ENCODE results near the gene TSKU.
"Not testable (repeated sequence)": the region's sequence is repeated elsewhere in the genome, so short reads cannot be mapped to it uniquely, and the experiment has no call there.

The TSKU gene

DNA sequence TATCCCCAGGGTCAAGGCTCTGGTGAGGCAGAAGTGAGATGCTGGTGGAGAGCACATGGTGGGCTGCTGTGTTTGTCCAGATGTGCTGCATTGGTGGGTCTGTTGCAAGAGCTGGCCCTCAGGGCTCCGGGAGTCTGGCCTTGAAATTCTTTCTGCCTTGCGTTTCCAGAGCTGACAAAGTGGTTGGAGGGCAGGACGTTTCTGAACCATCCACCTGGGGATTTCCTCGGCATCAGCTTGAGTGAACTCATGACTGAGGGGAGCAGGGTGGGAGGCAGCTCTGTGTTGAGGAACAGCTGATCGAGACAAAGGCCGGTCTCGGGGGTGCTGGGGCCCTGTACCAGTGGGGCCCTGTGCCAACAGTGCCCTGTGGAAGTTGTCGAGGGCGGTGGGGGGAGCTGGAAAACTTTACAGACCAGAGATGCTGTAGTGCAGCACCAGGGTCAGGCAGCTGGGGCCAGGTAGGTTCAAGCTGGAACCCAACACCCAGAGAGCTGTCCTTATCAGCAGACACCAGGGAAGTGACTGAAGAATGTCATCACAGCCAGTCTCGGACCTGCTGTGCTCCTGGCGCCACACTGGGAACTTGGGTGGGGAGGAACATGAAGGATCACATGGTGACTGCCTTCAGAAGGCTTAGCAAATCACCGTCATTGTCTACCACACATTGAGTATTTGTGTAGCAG, 4.9 kb downstream of the TSKU start:
- Histone ChIP-seq H3K9me3 (ENCODE audit: low read depth, low read length) (no peaks in the 10 kb centered on the region), H3K9ac (ENCODE audit: insufficient read length) (no peak overlapping the region), H3K27ac (no peak overlapping the region), H3K4me3 (no peak overlapping the region), H3K36me3 (ENCODE audit: insufficient read depth, low read length) (no peaks in the 10 kb centered on the region; the same call in 1 of the 2 replicates)
- no peak for DNase-seq (ENCODE audit: low read depth, low spot score)
- TF ChIP-seq EZH2 (IDR thresholded peaks at IDR 0.05) (no peak), POLR2AphosphoS5 (IDR thresholded peaks at IDR 0.05; ENCODE audit: borderline replicate concordance, low read depth, low read length) (no peak), FOXP2 (optimal IDR thresholded peaks at IDR 0.05; ENCODE audit: control extremely low read depth, extremely low read length, insufficient read depth) (no peak)

DNA sequence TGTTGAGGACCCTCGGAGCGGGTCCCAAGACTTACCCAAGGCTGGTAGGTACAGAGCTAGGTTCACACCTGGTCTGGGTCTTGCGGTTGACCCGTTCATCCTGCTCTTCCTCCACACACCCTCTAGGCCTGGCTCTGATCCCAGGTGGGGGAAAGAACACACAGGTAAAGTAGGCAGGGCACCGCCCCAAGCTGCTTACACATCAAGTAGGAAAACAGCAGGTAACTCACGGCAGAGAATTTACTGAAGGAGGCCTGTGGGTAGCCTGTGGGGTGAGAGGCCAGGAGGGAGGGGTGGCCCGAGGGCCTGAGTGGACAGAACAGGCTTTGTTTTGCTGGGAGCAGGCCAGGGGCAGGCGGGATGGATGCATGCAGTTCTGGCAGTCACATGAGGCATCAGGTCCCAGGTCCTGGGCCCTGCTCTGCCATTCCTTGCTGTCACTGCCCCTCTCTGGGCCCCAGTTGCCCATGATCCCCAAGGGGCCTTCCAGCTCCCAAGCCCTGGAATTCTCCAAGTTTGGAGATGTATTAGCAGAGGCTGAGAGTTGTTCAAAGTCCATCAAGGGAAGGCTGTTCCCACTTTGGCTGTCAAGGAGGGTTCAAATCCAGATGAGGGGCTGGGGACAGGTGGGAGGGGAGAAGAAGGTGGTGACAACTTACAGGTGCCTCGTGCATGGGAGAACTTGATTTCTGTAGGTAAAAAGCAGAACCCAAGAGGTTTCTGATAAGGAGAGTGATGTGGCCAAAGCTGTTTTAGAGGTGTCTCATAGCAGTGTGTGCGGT, 5.7 kb downstream of the TSKU start:
- TF ChIP-seq POLR2AphosphoS5 (IDR thresholded peaks at IDR 0.05; ENCODE audit: borderline replicate concordance, low read depth, low read length) = no peak
- TF ChIP-seq FOXP2 (optimal IDR thresholded peaks at IDR 0.05; ENCODE audit: control extremely low read depth, extremely low read length, insufficient read depth) = no peak
- no peak for TF ChIP-seq EZH2 (IDR thresholded peaks at IDR 0.05)
- DNase-seq (ENCODE audit: low read depth, low spot score) = no peak
- Histone ChIP-seq H3K4me3 (no peak overlapping the region), H3K9ac (ENCODE audit: insufficient read length) (no peak overlapping the region), H3K9me3 (ENCODE audit: low read depth, low read length) (no peaks in the 10 kb centered on the region), H3K36me3 (ENCODE audit: insufficient read depth, low read length) (no peaks in the 10 kb centered on the region; the same call in 1 of the 2 replicates), H3K27ac (no peak overlapping the region)

DNA sequence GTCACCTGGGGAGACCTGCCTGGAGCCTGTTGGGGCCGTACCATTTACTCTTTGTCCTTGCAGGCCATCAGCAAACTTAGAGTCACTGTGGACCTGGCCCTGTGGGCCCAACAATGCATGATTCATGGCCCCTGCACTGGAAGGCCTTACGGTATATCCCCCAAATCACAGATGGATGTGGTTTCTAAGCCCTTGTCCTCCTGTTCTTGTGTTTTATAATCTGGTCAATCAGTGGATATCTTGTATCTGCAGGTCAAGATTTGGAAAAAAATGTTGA, 6.2 kb downstream of the TSKU start:
- DNase-seq (ENCODE audit: low read depth, low spot score) = no peak
- H3K27ac ChIP-seq = no peak overlapping the region
- H3K9ac ChIP-seq (ENCODE audit: insufficient read length) = no peak overlapping the region
- H3K4me3 ChIP-seq = no peak overlapping the region
- TF ChIP-seq POLR2AphosphoS5 (IDR thresholded peaks at IDR 0.05; ENCODE audit: borderline replicate concordance, low read depth, low read length) = no peak
- TF ChIP-seq FOXP2 (optimal IDR thresholded peaks at IDR 0.05; ENCODE audit: control extremely low read depth, extremely low read length, insufficient read depth) = no peak
- TF ChIP-seq EZH2 (IDR thresholded peaks at IDR 0.05) = no peak
- no peaks in the 10 kb centered on the region; the same call in 1 of the 2 replicates for H3K36me3 ChIP-seq (ENCODE audit: insufficient read depth, low read length)
- no peaks in the 10 kb centered on the region for H3K9me3 ChIP-seq (ENCODE audit: low read depth, low read length)

DNA sequence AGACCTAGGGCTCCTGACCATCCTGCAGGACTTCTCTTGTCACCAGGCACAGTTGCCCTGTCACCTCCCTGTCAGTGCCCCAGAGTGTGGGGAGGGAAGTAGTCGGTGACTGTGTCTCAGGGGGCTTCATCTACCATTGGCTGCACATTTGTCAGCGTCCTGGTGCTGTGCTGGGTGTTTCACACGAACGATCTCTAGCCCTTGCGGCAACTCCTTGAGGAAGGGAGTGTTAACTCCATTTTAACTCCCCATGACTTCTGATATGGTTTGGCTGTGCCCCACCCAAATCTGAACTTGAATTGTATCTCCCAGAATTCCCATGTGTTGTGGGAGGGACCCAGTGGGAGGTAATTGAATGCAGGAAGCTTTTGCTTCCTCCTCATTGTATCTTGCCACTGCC, 7.1 kb downstream of the TSKU start:
- no peak overlapping the region for H3K9ac ChIP-seq (ENCODE audit: insufficient read length)
- no peak for TF ChIP-seq EZH2 (IDR thresholded peaks at IDR 0.05)
- TF ChIP-seq POLR2AphosphoS5 (IDR thresholded peaks at IDR 0.05; ENCODE audit: borderline replicate concordance, low read depth, low read length) = no peak
- no peak for TF ChIP-seq FOXP2 (optimal IDR thresholded peaks at IDR 0.05; ENCODE audit: control extremely low read depth, extremely low read length, insufficient read depth)
- no peak overlapping the region for H3K27ac ChIP-seq
- no peaks in the 10 kb centered on the region for H3K9me3 ChIP-seq (ENCODE audit: low read depth, low read length)
- DNase-seq (ENCODE audit: low read depth, low spot score) = no peak
- no peaks in the 10 kb centered on the region; the same call in 1 of the 2 replicates for H3K36me3 ChIP-seq (ENCODE audit: insufficient read depth, low read length)
- H3K4me3 ChIP-seq = no peak overlapping the region

DNA sequence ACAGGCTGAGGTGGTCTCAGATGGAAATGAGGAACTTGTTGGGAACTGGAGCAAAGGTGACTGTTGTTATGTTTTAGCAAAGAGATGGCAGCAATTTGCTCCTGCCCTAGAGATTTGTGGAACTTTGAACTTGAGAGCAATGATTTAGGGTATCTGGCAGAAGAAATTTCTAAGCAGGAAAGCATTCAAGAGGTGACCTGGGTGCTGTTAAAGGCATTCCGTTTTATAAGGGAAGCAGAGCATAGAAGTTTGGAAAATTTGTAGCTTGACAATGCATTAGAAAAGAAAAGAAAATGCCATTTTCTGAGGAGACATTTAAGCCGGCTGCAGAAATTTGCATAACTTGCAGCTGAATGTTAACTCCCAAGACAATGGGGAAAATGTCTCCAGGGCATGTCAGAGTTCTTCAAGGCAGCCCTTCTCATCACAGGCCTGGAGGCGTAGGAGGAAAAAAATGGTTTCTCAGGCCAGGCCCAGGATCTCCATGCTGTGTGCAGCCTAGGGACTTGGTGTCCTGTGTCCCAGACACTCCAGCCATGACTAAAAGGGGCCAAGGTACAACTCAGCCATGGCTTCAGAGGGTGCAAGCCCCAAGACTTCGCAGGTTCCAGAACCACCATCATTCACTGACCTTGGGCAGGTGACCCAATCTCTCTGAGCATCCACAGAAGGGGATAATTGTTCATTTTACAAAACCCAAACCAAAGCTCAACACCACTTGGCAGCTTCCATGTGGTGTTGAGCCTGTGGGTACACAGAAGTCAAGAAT, 8.0 kb downstream of the TSKU start:
- H3K9ac ChIP-seq (ENCODE audit: insufficient read length); H3K4me3 ChIP-seq; H3K27ac ChIP-seq; H3K36me3 ChIP-seq (ENCODE audit: insufficient read depth, low read length); H3K9me3 ChIP-seq (ENCODE audit: low read depth, low read length); DNase-seq (ENCODE audit: low read depth, low spot score): not testable (repeated sequence)

DNA sequence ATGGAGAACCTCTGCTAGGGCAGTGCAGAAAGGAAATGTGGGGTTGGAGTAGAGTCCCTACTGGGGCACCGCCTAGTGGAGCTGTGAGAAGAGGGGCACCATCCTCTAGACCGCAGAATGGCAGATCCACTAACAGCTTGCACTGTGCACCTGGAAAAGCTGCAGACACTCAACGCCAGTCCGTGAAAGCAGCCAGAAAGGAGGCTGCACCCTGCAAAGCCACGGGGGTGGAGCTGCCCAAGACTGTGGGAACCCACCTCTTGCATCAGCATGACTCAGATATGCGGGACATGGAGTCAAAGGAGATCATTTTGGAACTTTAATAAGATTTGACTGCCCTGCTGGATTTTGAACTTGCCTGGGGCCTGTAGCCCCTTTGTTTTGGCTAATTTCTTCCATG, 8.7 kb downstream of the TSKU start:
- DNase-seq (ENCODE audit: low read depth, low spot score) = no peak
- peak overlapping the region; percentile 36; the same call in 1 of the 2 replicates for H3K27ac ChIP-seq
- no peak overlapping the region for H3K9ac ChIP-seq (ENCODE audit: insufficient read length)
- H3K36me3 ChIP-seq (ENCODE audit: insufficient read depth, low read length) = no peaks in the 10 kb centered on the region; the same call in 1 of the 2 replicates
- TF ChIP-seq POLR2AphosphoS5 (IDR thresholded peaks at IDR 0.05; ENCODE audit: borderline replicate concordance, low read depth, low read length) = no peak
- no peak for TF ChIP-seq FOXP2 (optimal IDR thresholded peaks at IDR 0.05; ENCODE audit: control extremely low read depth, extremely low read length, insufficient read depth)
- TF ChIP-seq EZH2 (IDR thresholded peaks at IDR 0.05) = no peak
- no peaks in the 10 kb centered on the region for H3K9me3 ChIP-seq (ENCODE audit: low read depth, low read length)
- H3K4me3 ChIP-seq = no peak overlapping the region

DNA sequence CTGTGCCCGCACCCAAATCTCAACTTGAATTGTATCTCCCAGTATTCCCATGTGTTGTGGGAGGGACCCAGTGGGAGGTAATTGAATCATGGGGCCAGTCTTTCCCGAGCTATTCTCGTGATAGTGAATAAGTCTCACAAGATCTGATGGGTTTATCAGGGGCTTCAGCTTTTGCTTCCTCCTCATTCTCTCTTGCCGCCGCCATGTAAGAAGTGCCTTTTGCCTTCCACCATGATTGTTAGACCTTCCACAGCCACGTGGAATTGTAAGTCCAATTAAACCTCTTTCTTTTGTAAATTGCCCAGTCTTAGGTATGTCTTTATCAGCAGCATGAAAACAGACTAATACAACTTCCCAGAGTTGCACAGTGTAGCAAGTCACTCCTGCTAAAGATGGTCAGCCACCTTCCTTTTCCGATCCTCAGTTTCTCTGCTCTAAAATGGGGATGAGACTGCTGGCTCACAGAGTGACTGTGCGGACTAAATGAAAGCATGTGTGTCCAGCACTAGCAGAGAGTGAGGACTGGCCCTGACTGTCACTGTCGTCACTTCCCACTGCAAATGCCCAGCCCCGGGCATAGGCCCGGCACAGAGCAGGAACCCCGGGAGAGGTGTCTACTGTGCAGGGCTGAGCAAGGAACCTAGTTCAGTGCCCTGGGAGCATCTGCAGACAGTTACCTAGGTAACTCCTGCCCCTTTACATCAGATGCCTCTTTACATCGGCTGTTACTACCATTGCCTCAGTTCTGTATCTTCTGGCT, 9.5 kb downstream of the TSKU start:
- peak overlapping the region; percentile 62 for H3K27ac ChIP-seq
- no peak overlapping the region for H3K9ac ChIP-seq (ENCODE audit: insufficient read length)
- H3K36me3 ChIP-seq (ENCODE audit: insufficient read depth, low read length) = no peaks in the 10 kb centered on the region; the same call in 1 of the 2 replicates
- no peak for DNase-seq (ENCODE audit: low read depth, low spot score)
- TF ChIP-seq FOXP2 (optimal IDR thresholded peaks at IDR 0.05; ENCODE audit: control extremely low read depth, extremely low read length, insufficient read depth) (no peak), EZH2 (IDR thresholded peaks at IDR 0.05) (no peak), POLR2AphosphoS5 (IDR thresholded peaks at IDR 0.05; ENCODE audit: borderline replicate concordance, low read depth, low read length) (no peak)
- H3K9me3 ChIP-seq (ENCODE audit: low read depth, low read length) = no peaks in the 10 kb centered on the region
- peak overlapping the region; percentile 38 for H3K4me3 ChIP-seq

All from SK-N-MC (cell line).